Measurements from ENCODE around the gene CCDC102A. TPM values are rescaled to one million over a fixed set of nuclear protein-coding genes. Genes with fewer than 3 reads are reported as not detected.

CCDC102A gene
- polyA plus RNA-seq, 2 of the 4 experiments (the other 2 are of a cell fraction) = 8.0 to 8.3 TPM

DNA sequence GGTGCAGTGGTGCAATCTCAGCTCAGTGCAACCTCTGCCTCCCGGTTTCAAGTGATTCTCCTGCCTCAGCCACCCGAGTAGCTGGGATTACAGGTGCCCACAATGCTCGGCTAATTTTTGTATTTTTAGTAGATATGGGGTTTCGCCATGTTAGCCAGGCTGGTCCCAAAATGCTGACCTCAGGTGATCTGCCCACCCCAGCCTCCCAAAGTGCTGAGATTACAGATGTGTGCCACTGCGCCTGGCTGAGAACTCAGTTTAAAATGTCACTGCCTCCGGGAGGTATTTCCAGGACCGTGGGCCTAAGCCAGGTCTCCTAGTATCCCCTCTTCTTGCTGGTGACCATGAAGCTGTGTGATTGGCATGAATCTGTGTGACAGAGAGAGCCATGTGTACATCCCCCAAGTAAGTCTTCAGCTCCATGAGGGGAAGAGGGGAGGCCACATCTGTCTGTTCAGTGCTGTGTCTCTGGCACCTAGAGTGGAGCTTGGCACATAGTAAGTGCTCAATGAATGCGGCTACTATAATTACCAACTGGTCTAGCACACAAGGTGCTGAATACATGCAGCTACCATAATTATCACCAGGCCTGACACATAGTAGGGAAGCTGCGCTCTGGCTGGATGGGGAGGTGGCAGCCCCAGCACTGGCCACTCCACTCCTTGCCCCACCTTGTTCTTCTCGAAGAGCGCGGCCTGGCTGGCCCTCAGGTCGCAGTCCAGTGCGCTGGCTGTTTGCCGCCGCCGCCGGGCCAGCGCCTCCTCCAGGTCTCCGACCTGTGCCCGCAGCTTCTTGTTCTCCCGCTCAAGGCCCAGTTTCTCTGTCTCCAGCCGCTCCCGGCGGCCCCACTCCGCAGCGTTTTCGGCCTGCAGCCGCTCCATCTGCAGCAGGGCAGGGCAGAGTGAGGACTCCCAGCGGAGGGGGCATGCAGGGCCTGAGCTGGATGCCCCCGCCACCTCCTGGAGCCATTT is 18.7 kb downstream of the CCDC102A start:
- Histone ChIP-seq H3K9me3 (no peaks in the 10 kb centered on the region), H3K4me1 (peaks cover 11% of the 10 kb centered on the region), H3K4me3 (no peak overlapping the region), H3K27ac (peak overlapping the region in 1 of 2 experiments; percentile 40; a peak in 1 of 6 replicates), H3K4me2 (no peak overlapping the region)
- ChIA-PET POLR2A (interaction anchor here (2.0 kb wide), 1 partner anchor 71 kb away, joined by 6 read pairs; the partner anchor contains the start of genes CIAPIN1 and COQ9), CTCF (interaction anchor here (0.9 to 18.0 kb wide), 16 partner anchors 9 to 217 kb away, joined by 3 to 340 read pairs (median 12); partner anchors contain the start of genes CIAPIN1, COQ9, DOK4 and POLR2C)
- 92% methylated on average over 29 of the region's 31 CpGs for WGBS (ENCODE audit: missing lambda C conversion rate)
- FAIRE-seq (no peak), ATAC-seq (no peak), DNase-seq (ENCODE audit: low read depth in 1 of 2, low spot score in 1 of 2) (no peak)
- TF ChIP-seq, protein P1, sequence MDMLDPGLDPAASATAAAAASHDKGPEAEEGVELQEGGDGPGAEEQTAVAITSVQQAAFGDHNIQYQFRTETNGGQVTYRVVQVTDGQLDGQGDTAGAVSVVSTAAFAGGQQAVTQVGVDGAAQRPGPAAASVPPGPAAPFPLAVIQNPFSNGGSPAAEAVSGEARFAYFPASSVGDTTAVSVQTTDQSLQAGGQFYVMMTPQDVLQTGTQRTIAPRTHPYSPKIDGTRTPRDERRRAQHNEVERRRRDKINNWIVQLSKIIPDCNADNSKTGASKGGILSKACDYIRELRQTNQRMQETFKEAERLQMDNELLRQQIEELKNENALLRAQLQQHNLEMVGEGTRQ (IDR thresholded peaks at IDR 0.05) = no peak
- TF ChIP-seq RCOR1 (IDR thresholded peaks at IDR 0.05; ENCODE audit: low read depth, low read length) = no peak
- TF ChIP-seq EHF (CRISPR knock-in tag; IDR thresholded peaks at IDR 0.05) = no peak
- TF ChIP-seq JUN (IDR thresholded peaks at IDR 0.05) = no peak
- TF ChIP-seq, protein P2, sequence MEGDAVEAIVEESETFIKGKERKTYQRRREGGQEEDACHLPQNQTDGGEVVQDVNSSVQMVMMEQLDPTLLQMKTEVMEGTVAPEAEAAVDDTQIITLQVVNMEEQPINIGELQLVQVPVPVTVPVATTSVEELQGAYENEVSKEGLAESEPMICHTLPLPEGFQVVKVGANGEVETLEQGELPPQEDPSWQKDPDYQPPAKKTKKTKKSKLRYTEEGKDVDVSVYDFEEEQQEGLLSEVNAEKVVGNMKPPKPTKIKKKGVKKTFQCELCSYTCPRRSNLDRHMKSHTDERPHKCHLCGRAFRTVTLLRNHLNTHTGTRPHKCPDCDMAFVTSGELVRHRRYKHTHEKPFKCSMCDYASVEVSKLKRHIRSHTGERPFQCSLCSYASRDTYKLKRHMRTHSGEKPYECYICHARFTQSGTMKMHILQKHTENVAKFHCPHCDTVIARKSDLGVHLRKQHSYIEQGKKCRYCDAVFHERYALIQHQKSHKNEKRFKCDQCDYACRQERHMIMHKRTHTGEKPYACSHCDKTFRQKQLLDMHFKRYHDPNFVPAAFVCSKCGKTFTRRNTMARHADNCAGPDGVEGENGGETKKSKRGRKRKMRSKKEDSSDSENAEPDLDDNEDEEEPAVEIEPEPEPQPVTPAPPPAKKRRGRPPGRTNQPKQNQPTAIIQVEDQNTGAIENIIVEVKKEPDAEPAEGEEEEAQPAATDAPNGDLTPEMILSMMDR (IDR thresholded peaks at IDR 0.05) = no peak
- TF ChIP-seq RAD21 (conservative IDR thresholded peaks at IDR 0.05 in 1 of 2, IDR thresholded peaks at IDR 0.05 in 1 of 2) = no peak
- no peak for TF ChIP-seq HOXB5 (CRISPR knock-in tag; IDR thresholded peaks at IDR 0.05)
- TF ChIP-seq, protein P3, sequence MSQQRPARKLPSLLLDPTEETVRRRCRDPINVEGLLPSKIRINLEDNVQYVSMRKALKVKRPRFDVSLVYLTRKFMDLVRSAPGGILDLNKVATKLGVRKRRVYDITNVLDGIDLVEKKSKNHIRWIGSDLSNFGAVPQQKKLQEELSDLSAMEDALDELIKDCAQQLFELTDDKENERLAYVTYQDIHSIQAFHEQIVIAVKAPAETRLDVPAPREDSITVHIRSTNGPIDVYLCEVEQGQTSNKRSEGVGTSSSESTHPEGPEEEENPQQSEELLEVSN (IDR thresholded peaks at IDR 0.05; ENCODE audit: borderline replicate concordance, low read depth) = no peak
- TF ChIP-seq TP53 (CRISPR knock-in tag; IDR thresholded peaks at IDR 0.05) = no peak
- TF ChIP-seq NR3C1 (IDR thresholded peaks at IDR 0.05) = no peak
- TF ChIP-seq RFX5 (IDR thresholded peaks at IDR 0.05) = no peak
- TF ChIP-seq EP300 (IDR thresholded peaks at IDR 0.05) = no peak
- no peak for TF ChIP-seq RNF2 (IDR thresholded peaks at IDR 0.05; ENCODE audit: borderline replicate concordance, low read depth)
- TF ChIP-seq, protein P4, sequence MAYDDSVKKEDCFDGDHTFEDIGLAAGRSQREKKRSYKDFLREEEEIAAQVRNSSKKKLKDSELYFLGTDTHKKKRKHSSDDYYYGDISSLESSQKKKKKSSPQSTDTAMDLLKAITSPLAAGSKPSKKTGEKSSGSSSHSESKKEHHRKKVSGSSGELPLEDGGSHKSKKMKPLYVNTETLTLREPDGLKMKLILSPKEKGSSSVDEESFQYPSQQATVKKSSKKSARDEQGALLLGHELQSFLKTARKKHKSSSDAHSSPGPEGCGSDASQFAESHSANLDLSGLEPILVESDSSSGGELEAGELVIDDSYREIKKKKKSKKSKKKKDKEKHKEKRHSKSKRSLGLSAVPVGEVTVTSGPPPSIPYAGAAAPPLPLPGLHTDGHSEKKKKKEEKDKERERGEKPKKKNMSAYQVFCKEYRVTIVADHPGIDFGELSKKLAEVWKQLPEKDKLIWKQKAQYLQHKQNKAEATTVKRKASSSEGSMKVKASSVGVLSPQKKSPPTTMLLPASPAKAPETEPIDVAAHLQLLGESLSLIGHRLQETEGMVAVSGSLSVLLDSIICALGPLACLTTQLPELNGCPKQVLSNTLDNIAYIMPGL (CRISPR knock-in tag; IDR thresholded peaks at IDR 0.05; ENCODE audit: borderline replicate concordance) = no peak
- TF ChIP-seq SMC3 (IDR thresholded peaks at IDR 0.05) = no peak
- TF ChIP-seq JUNB (IDR thresholded peaks at IDR 0.05) = no peak
- no peak for TF ChIP-seq BCL3 (IDR thresholded peaks at IDR 0.05)
- TF ChIP-seq HEYL (CRISPR knock-in tag; IDR thresholded peaks at IDR 0.05) = no peak
- TF ChIP-seq PBX3 (IDR thresholded peaks at IDR 0.05) = no peak
- TF ChIP-seq CEBPB (IDR thresholded peaks at IDR 0.05) = no peak

Measured in A549 (cell line).